SH-SY5Y (cell line): Measurements from ENCODE around the gene FOCAD.

Source experiments
- GATA2 ChIP-seq: IDR thresholded peaks from 2 replicates; pipeline ENCODE4 v1.6.1; 2011; ENCODE audit warnings: mild to moderate bottlenecking, low read depth, low read length
- GATA3 ChIP-seq: IDR thresholded peaks from 2 replicates; pipeline ENCODE4 v1.6.1; 2011; ENCODE audit warnings: low read depth, mild to moderate bottlenecking, low read length, moderate library complexity

Gene FOCAD

DNA sequence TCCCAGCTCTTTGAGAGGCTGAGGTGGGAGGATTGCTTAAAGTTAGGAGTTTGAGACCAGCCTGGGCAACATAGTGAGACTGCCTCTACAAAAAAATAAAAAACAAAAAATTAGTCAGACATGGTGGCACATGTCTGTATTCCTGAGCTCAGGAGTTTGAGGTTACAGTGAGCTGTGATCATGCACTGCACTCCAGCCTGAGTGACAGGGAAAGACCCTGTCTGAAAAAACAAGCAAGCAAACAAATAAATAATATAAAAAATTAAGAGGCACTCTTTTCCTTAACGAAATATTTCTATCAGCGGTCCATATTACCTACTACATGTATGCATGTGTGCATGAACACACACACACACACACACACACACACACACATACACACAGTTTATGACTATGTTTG is 20.9 kb upstream of the FOCAD start:
- TF ChIP-seq GATA2 (no peak), GATA3 (no peak)

DNA sequence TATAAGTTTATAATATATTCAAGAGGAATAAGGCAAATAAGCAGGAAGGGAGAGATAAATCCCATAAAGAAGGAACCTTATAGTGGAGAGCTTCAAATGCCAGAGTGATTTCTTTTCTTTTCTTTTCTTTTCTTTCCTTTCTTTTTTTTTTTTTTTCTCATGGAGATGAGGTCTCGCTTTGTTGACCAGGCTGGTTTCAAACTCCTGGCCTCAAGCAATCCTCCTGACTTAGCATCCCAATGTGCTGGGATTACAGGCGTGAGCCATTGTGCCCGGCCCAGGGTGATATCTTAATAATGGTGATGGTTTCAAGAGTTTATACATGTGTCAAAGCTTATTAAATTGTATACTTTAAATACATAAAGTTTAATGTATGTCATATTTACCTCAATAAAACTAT is 19.6 kb upstream of the FOCAD start:
- no peak for TF ChIP-seq GATA2
- TF ChIP-seq GATA3, result no peak

DNA sequence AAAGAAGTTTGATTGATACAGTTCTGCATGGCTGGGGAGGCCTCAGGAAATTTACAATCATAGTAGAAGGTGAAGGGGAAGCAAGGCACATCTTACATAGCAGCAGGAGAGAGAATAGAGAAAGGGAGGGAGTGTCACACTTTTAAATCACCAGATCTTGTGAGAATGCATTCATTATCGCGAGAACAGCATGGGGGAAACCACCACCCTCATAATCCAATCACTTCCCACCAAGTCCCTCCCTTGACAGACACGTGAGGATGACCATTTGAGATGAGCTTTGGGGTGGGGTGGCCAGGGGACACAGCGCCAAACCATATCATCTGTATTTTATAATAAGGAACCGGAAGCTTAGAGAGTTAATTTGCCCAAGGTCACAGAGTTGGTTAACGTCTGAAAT is 13.7 kb upstream of the FOCAD start:
- TF ChIP-seq GATA3, result no peak
- TF ChIP-seq GATA2, result no peak

- no peak for TF ChIP-seq GATA3
Observed at GRCh38 chr9:20671635-20672034, 12.4 kb upstream of the FOCAD start.

- no peak for TF ChIP-seq GATA3
- TF ChIP-seq GATA2, result no peak
Observed at GRCh38 chr9:20681467-20681866, 2.6 kb upstream of the FOCAD start.

- TF ChIP-seq GATA3 (no peak), GATA2 (no peak)
Observed at GRCh38 chr9:20683351-20684034, 566 bp upstream of the FOCAD start.

DNA sequence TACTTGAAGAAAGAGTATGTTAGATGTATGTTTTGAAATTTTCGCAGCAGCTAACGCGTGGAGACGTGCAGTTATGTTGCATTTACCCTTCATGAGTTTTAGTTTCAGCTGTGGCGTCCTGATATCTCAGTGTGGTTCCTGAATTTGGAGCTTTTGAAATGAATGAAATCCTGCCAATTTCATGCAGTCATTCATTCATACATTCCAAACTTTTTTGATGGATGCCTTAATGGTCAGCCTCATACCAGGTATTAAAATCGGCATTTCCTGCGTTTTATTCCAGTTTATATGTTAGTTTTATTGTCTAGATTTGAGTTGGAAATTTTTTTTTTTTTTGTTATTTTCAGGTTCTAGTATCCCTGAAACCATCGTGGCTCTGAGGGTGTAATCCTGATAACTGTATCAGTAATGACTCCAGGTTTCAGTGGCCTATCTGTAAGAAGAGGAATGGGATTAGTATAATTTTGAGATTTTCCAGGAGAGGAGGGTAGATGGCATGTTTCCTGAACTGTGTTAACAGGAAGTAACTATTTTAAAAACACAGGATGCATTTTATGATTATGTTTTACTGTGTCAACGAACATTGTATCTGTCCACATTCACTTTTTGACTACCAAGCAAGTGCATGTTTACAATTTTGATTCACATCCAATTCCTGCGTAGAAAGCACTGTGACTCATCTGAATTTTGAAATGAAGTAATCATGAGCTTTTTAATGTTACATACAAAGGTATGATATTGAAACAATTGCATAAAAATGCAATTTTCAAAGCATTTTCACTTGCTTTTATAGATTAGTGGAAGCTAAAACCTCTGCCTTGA is 1.0 kb downstream of the FOCAD start:
- TF ChIP-seq GATA3, result no peak
- TF ChIP-seq GATA2, result no peak

GRCh38 chr9:20685769-20686168 is 1.7 kb downstream of the FOCAD start:
- TF ChIP-seq GATA2, result no peak
- no peak for TF ChIP-seq GATA3

- TF ChIP-seq GATA2, result no peak
- no peak for TF ChIP-seq GATA3
Observed at GRCh38 chr9:20689833-20690232, 5.8 kb downstream of the FOCAD start.

- TF ChIP-seq GATA3 (no peak), GATA2 (no peak)
Observed at GRCh38 chr9:20692554-20692953, 8.5 kb downstream of the FOCAD start.

GRCh38 chr9:20693068-20693467 is 9.0 kb downstream of the FOCAD start:
- TF ChIP-seq GATA2 (no peak), GATA3 (no peak)

GRCh38 chr9:20694248-20694647 is 10.2 kb downstream of the FOCAD start:
- TF ChIP-seq GATA3 (no peak), GATA2 (no peak)

DNA sequence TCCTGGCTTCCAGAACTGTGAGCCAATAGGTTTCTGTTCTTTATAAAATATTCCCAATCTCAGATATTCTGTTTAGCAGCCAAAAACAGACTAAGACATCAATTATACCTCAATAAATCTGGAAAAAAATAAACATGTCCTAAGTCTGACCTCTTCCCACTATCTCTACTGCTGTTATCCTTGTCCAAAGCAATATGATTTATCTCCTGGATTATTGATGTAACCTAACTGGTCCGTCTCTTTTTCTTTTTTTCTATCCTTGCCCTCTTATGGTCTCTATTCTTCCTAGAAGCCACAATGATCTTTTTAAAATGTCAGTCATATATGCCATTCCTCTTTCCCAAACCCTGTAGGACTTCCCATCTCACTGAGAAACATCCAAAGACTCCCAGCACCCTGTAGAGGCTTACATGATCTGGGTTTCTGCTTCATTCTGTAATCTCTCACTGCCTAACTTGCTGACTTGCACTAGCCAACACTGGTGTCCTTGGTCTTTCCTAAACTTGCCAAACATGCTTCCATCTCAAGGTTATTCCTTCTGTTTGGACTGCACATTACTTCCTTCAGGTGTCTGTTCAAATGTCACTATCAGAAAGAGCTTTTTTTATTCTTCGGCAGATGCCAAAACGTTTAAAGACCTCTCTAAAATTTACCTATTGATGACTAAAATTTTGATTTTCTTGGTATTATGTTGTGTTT is 13.1 kb downstream of the FOCAD start:
- TF ChIP-seq GATA3, result no peak
- no peak for TF ChIP-seq GATA2

GRCh38 chr9:20698782-20699181 is 14.7 kb downstream of the FOCAD start:
- TF ChIP-seq GATA3, result no peak
- no peak for TF ChIP-seq GATA2

- TF ChIP-seq GATA3 (no peak), GATA2 (no peak)
Observed at GRCh38 chr9:20701060-20701459, 17.0 kb downstream of the FOCAD start.

DNA sequence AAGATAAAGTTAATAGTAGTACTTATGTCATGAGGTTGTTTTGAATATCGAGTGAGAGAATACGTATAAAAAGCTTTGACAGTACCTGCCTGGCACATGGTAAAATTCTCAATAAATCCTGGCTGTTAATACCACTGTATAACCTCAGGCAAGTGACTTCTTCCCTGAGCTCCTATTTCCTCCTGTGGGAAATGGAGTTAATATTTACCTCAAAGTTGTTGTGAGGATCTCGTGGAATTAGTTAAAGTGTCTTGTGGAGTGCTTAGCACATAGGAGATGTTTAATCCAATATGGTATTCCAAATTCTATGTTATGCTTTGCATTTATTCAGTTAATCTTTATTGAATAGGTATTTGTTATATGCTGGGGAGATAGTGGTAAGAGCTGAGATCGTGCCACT is 18.5 kb downstream of the FOCAD start:
- TF ChIP-seq GATA2 (no peak), GATA3 (no peak)
